HG03066 (cell line): ENCODE results near the gene YPEL2.
A peak's percentile ranks its signal among the peaks of the same experiment; 100 is the strongest.
"Not testable (repeated sequence)": the region's sequence is repeated elsewhere in the genome, so short reads cannot be mapped to it uniquely, and the experiment has no call there.

Source experiments
- ATAC-seq: cut with Tn5 transposase; IDR thresholded peaks from one replicate; pipeline ENCODE4 v1.9.1; 2021; ENCODE audit warnings: low read depth; ENCODE audit not compliant: unreplicated experiment

YPEL2 gene

DNA sequence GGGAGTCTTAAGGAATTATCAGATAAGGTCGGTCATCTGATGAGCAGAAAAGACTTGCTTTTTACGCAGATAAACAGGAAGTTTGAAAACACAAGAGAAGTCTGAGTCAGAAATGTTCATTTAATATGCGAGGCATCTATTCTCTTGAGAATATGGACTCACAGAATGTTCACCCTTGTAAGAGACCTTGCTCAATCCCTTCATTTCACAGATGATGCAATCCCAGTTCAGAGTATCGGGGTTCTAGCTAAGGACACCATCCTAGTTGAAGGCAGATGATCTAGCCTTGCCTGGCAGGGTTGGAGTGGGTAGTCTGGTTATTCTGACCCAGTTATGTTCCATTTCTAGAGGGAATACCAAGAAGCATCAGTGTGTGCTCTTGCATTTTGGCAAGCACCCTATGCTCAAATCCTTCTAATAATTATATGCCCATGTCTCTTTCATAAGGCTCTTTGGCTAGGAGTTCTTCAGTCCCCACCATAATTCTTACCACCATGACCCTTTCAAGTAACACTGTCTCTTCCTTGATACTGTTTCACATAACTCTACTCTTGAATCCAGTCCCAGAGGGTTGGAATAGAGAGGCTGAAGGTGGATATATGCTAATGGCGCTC lies 42.5 kb downstream of the YPEL2 start:
- ATAC-seq = no peak

DNA sequence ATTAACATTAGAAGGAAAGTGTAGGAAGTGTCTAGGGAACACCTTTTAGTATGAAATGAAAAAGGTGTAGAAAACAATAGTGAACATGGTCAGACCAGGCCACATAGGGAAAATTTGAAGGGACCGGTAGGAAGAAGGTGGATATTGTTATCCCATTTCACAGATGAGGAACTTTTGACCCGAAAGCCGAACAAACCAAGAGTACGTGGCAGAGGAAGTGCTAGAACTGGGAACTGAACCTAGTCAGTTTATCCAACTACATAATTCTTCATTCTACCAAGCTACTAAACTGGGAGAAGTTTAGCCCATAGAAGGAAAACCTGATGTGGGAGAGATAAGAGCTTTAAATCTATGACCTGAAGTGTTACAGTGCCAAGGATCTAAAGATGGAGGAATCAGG lies 43.2 kb downstream of the YPEL2 start:
- ATAC-seq = no peak

DNA sequence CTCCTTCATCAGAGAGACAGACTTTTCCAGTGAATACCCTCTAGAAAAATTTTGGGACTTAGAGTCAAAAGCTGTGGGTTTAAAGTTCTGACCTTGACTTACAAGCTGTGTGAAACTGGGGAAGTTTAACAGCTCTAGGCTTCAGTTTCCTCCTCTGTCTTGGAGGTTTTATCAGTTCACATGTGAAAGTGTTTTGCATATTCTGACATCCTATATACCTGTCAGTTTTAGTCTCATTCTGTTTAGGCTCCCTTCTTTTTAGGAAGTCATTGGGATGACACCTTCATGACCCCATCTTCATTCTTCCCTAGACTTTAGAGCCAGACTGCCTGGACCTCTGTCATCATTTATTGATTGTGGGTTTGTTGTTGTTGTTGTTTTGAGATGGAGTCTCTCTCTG lies 44.4 kb downstream of the YPEL2 start:
- peak; percentile 64 for ATAC-seq

DNA sequence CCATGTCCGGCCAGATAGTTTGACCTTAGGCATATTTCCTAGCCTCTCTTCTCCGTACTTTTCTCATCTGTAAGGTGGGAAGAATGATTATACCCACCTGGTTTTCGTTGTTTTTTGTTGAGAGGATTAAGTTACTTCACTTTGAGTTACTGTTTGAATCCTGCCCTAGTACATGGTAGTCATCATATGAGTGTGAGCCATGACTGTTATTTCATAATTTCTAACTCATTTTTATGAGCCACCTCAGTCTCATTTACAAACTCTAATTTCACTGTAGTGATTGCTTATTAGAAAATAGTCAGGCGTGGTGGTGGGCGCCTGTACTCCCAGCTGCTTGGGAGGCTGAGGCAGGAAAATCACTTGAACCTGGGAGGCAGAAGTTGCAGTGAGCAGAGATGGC lies 45.1 kb downstream of the YPEL2 start:
- no peak for ATAC-seq

DNA sequence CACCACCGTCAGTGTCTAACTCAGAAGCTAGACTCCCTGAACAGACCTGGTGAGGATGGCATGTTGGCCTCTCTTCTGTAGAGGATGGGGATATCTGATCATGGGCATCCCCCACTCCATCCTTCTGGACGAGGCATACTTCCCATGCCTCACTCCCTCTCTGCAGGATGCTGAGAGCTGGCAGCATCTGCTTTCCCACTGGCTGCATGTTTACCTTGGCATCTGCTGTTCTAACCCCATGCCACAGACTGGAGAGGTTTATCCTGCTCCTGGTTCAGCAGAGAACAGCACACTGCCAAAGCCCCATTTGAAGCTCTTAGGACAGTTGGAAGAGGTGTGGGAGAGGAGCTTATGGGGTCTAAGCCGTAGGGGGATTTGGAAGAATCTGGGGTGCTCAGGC lies 46.0 kb downstream of the YPEL2 start:
- no peak for ATAC-seq

DNA sequence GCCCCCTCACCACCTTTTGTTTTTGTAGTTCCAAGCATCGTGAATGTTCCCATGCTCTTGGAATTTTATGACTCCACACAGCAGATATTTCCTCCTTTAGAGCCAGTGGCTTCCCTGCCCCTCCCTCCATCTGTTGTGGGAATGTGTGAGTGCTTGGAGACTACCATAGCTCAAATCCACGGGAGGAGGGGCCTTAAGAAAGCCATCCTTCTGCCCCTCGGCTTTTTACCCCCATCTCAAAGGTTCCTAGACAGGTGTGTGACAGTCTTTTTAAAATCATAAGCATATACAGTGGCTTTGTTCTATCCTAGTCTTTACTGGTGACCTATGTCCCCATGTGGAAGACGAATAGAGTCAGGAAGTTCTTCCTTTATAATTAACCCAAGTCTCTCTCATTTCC lies 47.2 kb downstream of the YPEL2 start:
- no peak for ATAC-seq

DNA sequence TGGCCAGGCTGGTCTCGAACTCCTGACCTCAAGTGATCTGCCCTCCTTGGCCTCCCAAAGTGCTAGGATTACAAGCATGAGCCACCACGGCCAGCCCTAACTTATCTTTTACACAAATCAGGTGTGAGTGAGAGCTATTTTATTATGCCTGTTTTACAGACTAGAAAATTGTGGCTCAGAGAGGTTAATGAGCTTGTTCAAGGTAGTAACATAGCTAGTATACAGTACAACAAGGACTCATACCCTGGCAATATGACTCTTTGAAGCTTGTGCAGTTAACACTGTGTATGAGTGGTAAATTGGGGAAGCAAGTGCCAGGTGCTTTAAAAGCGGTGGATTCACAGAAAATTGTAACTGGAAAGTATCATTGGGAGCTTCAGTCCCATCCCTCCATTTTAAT lies 49.0 kb downstream of the YPEL2 start:
- no peak for ATAC-seq

DNA sequence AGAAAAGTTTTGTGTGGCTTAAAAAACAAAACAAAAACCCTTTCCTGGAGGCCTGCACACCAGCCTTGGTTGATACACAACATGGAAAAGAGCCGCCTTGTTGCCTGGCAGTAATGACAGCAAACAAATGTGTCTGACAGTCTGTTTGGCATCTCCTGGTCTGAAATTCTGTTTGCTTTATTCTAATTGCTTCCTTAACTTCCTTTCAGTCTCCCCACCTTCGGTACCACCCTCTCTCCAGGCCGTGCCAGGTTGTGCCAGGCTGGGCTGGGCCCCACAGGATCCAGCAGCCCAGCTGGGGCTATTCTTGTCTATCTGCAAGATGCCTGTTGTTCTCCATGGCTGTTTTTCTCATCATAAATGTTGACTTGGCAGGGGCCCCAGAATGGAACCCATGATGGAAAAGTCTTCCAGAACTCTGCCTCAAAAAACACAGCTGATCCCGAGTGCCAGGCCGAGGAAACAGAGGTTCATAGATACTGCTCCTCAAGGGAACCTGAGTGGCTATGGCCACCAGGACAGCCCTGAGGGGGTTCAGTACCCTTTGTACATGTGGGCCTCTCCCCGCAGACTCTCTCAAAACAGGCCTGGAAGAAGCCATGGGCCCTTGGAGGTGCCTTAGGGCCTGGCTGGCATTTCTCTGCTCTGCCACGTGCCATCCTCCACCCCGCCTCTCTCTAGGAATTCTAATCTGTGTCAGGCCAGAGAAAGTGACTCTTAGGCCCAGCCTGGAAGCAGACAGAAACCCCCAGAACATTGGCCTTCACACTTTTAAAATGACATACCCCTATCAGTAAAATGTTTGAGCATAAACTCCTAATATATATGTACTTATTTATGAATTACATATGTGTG lies 50.5 kb downstream of the YPEL2 start:
- no peak for ATAC-seq

DNA sequence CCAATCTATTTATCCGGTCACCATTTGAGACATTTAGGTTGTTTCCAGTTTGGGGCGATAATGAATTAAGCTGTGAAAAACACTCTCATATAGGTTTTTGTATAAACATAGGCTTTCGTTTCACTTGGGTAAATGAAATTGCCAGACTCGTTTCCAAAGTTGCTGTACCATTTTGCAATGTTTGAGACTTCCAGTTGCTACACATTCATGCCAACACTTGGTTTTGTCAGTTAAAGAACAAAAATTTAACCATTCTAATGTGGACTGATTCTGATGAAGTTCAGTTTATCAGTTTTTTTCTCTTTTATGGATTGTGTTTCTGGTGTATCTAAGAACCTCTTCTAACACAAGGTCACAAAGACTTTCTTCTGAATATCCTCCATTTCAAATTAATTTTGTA lies 52.4 kb downstream of the YPEL2 start:
- no peak for ATAC-seq

DNA sequence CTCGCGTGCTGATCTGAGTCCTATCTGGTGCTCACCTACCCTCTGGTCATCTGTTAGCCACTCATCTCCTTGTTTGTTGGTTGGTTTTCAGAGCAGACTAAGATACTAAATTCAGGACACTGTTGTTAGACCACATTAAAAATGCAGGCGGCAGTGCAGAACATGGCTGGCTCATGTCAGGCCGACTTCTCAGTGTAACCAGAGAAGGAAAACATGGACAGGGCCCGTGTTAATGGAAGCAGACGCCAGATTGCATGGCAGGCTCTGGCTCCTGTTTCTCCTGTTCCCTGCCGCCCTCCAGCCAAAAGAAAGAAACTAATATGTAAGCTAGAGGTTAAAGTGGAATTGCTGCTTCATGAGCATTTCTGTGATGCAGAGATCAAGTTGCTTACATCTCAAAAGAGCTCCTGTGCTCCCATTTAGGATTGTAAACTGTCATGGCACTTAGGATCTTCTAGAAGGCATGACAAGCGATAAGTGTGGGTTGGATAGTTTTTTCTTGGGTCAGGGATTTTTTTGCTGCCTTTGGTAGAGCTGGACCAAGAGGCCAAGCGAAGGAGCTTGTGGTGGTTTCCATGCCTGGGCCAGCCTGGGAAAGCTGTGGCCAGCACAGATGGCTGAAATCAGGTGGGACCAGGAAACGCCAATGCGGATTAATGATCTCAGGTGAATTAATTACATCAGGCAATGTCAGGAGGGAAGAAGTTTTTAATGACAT lies 56.1 kb downstream of the YPEL2 start:
- ATAC-seq = no peak

DNA sequence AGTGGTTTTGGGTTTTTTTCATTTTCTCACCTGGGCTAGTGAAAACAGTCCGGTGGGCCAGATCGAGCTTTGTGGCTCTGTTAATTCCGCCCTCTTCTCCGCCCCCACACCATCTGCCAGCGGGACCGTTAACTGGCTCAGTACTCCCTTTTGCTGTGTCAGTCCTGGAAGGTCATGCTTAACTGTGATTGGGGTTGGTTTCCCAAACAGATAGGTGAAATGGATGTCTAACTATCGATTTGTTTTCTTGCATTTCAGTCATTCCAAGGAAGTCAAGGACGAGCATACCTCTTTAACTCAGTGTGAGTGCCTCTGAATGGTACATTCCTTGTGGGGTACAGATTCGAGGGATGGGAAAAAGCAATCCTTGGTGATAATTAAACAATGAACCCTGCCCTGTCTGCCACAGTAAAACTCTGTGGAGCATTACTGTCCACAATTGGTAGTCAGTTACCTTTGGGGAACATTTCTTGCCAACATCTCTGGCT lies 56.7 kb downstream of the YPEL2 start:
- ATAC-seq = no peak

DNA sequence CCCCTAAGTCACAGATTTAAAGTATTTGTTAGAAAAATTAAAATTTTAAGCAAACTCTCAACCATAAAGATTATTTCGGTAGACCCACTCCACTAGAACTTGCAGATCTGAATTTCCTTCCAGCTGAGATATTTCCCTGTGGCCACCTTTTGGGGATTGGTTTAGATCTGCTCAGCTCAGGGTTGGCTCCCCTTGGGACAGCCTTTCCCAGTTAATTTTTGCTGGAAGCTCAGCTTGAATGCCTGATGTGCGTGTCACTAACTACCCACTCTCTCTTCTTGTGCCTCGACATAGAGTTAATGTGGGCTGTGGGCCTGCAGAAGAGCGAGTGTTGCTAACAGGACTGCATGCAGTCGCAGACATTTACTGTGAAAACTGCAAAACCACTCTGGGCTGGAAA lies 57.6 kb downstream of the YPEL2 start:
- ATAC-seq = no peak

DNA sequence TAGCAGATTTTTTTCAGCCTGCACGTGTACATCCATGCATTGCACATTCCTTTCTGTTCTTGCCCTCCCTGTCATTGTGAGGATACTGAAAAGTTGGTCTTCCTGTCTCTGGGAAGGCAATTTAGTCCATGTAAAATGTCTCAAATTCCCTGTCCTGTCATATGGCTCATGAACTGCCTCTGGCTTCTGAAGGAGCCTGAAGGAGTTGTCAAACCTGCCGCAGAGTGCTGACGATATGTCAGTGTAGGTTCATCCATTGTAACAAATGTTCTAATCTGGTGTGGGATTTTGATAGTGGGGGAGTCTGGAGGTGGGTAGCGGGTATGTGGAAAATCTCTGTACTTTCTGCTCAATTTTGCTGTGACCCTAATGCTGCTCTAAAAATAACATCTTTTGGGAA lies 59.6 kb downstream of the YPEL2 start:
- ATAC-seq = no peak

DNA sequence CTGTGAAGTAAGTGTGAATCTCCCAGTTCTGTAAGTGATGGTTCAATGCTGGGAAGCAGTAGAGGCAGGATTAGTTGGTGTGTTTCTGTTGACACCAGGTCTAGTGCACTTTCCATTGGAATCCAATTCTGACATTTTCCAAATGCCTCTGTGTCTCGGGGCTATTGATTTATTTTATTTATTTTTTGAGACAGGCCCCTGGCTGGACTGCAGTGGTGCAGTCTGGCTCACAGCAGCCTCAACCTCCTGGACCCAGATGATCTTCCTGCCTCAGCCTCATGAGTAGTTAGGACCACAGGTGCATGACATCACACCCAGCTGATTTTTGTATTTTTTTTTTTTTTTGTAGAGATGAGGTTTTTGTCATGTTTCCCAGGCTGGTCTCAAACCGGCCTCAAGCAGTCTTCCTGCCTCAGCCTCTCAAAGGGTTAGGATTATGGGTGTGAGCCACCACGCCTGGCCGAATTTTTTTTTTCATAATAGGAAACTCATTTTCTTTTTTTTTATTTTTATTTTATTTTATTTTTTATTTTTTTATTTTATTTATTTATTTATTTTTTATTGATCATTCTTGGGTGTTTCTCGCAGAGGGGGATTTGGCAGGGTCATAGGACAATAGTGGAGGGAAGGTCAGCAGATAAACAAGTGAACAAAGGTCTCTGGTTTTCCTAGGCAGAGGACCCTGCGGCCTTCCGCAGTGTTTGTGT lies 61.7 kb downstream of the YPEL2 start:
- no peak for ATAC-seq

DNA sequence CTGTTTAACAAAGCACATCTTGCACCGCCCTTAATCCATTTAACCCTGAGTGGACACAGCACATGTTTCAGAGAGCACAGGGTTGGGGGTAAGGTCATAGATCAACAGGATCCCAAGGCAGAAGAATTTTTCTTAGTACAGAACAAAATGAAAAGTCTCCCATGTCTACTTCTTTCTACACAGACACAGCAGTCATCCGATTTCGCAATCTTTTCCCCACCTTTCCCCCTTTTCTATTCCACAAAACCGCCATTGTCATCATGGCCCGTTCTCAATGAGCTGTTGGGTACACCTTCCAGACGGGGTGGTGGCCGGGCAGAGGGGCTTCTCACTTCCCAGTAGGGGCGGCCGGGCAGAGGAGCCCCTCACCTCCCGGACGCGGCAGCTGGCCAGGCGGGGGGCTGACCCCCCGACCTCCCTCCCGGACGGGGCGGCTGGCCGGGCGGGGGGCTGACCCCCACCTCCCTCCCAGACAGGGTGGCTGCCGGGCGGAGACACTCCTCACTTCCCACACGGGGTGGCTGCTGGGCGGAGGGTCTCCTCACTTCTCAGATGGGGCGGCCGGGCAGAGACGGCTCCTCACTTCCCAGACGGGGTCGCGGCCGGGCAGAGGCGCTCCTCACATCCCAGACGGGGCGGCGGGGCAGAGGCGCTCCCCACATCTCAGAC lies 62.4 kb downstream of the YPEL2 start:
- not testable (repeated sequence) for ATAC-seq

DNA sequence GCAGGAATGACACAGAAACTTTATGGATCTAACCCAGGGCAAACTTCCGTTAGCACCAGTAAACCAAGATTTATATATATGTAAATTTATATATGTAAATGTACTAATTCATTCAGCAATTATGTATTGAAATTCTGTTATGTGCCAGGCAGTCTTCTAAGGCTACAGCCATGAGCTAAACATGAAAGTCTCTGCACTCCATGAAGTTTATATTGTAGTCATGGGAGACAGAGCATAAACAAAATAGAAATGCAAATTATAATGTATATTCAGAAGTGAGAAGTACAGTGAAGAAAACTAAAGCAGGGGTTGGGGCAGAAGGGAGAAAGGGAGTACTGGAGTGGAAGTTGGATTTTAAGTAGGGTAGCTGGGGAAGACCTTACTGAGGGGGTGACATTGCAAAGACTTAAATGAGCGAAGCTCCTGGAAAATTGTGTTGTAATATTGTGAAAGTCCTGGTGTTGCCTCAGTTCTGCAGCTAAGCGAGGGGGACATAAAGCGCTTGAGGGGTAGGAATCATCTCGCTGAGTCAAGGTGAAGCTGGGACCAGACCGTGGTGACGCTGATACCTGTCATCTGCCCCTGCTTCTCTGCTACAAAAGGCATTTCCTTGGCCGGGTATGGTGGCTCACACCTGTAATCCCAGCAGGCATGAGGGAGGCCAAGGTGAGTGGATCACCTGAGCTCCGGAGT lies 64.8 kb downstream of the YPEL2 start:
- no peak for ATAC-seq

DNA sequence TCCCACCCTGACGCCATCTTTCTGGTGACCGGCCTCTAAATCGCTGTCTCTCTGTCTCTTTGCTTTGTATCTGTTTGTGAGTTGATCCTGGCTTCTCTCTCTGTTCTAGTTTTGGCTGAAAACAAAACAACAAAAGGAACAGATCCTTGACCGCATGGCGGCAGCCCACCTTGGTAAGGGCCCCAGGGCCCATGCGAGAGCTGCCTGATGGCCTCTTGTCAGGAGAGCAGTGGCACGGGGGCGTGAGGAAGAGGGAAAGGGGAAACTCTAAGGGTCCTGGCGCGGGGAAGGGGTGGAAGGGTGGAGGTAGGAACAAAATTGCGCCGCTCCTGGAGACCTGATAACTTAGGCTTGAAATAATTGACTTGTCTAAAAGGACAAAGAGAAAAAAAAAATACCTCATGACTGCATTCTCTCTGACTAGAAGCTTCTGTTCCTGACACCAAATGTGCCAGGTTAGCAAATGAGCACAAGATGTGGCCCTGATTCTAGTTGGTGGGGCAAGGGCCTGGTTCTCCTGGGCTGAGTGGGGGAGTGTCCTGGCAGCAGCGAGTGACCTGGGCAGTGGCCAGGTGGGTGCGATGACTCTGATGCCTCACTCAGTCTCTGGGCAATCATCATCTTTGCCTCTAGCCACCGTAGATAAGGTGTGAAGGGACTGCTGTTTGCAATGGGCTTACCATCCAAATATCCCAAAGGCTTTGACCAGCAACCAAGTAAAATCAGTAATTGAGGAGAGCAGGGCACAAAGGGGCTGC lies 66.0 kb downstream of the YPEL2 start:
- no peak for ATAC-seq

DNA sequence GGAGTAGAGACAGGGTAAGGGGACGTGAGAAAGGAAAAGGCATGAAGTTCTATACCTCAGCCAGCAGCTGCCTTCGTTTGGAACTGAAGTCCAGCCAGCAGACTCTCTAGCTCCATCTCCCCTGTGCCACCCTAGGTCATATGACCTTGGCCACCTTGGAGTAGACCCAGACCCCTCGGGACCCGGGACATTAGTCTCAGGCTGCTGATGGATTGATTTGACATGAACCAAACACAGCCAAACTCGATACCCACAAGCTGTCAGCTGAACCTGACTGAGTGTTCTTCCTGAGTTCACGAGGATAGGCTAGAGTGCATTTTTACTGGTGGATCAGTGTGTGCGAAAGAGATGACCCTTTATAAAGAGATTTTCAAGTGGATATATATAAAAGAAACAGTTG lies 68.5 kb downstream of the YPEL2 start:
- ATAC-seq = no peak

DNA sequence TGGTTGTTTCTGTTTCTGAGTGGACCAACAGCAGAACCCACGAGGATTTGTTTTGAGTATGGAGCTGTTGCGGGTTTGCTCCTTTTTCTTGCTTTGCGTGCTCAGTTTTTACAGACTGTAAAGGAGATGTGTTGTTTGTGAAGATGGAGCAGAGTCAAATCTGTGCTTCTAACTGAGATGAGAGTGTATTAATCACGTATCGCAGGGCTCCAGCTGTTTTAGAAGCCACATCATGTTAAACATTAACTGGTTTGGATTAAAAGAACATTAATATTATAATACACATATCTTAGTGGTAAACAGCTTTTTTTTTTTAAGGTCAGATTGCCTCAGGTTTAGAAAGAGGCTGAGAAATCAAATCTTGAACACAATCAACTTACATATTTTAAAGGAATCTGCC lies 69.4 kb downstream of the YPEL2 start:
- no peak for ATAC-seq
